ENCODE data around the gene SATB2. TPM values are rescaled to one million over a fixed set of nuclear protein-coding genes. Genes with fewer than 3 reads are reported as not detected.

SATB2 gene
- total and polyA plus RNA-seq, 2 experiments from 2014 or later: 1.6 to 6.0 TPM

GRCh38 chr2:199364153-199364552, 93.6 kb downstream of the SATB2 start (continued):
- no peak for TF ChIP-seq EZH2 (IDR thresholded peaks at IDR 0.05; ENCODE audit: low read depth, unreplicated experiment)
- no peak for TF ChIP-seq ZNF331 (CRISPR knock-in tag; IDR thresholded peaks at IDR 0.05; ENCODE audit: low read depth)
- no peak for TF ChIP-seq CREB1 (CRISPR knock-in tag; IDR thresholded peaks at IDR 0.05; ENCODE audit: low read depth)
- no peak for TF ChIP-seq ZNF114 (CRISPR knock-in tag; IDR thresholded peaks at IDR 0.05)
- TF ChIP-seq CTCF (conservative IDR thresholded peaks at IDR 0.05; ENCODE audit: low read depth in 2 of 2): no peak
- TF ChIP-seq POLR2AphosphoS5 (IDR thresholded peaks at IDR 0.05; ENCODE audit: low read depth): no peak
- TF ChIP-seq EZH2phosphoT487 (IDR thresholded peaks at IDR 0.05; ENCODE audit: unreplicated experiment): no peak
- TF ChIP-seq STAT1 (IDR thresholded peaks at IDR 0.05; ENCODE audit: unreplicated experiment): no peak
- no peak for TF ChIP-seq REST (IDR thresholded peaks at IDR 0.05; ENCODE audit: unreplicated experiment)
- TF ChIP-seq ETS1 (IDR thresholded peaks at IDR 0.05): no peak

- H3K36me3 ChIP-seq (ENCODE audit: insufficient read depth): no peaks in the 10 kb centered on the region
- no peak overlapping the region for H3K27ac ChIP-seq (ENCODE audit: low read depth)
- DNase-seq (ENCODE audit: low spot score) (no peak), ATAC-seq (no peak)
- Mint-ChIP-seq H3K9me3 (no peaks in the 10 kb centered on the region), H3K27ac (no peak overlapping the region), H3K36me3 (ENCODE audit: low read depth) (no peaks in the 10 kb centered on the region), H3K4me3 (no peak overlapping the region), H3K27me3 (ENCODE audit: insufficient read depth, low read depth, poor library complexity) (no peaks in the 10 kb centered on the region), H3K4me1 (peaks cover 7% of the 10 kb centered on the region; the same call in 2 of the 3 replicates)
- H2AFZ ChIP-seq: no peak overlapping the region
- H3K4me3 ChIP-seq: no peak overlapping the region
- H4K20me1 ChIP-seq (replicated peaks; ENCODE audit: insufficient read depth): no peaks in the 10 kb centered on the region
- H3F3A ChIP-seq (replicated peaks; ENCODE audit: low read depth): no peaks in the 10 kb centered on the region
- H3K4me2 ChIP-seq: no peak overlapping the region
- H3K27me3 ChIP-seq (ENCODE audit: insufficient read depth): no peaks in the 10 kb centered on the region
- 0 out of 2 replicates have a peak, but pooled peaks cover 5% of the 10 kb centered on the region for H3K9me2 ChIP-seq (ENCODE audit: insufficient read depth)
- H3K4me1 ChIP-seq (ENCODE audit: insufficient read depth): no peaks in the 10 kb centered on the region
- H3K79me2 ChIP-seq (replicated peaks; ENCODE audit: insufficient read depth): no peaks in the 10 kb centered on the region
- TF ChIP-seq NANOG (IDR thresholded peaks at IDR 0.05; ENCODE audit: borderline replicate concordance) (no peak), EZH2 (IDR thresholded peaks at IDR 0.05; ENCODE audit: low read depth, unreplicated experiment) (no peak), ZNF331 (CRISPR knock-in tag; IDR thresholded peaks at IDR 0.05; ENCODE audit: low read depth) (no peak), REST (IDR thresholded peaks at IDR 0.05; ENCODE audit: unreplicated experiment) (no peak), CREB1 (CRISPR knock-in tag; IDR thresholded peaks at IDR 0.05; ENCODE audit: low read depth) (no peak), EZH2phosphoT487 (IDR thresholded peaks at IDR 0.05; ENCODE audit: unreplicated experiment) (no peak), ZNF114 (CRISPR knock-in tag; IDR thresholded peaks at IDR 0.05) (no peak), CTCF (conservative IDR thresholded peaks at IDR 0.05; ENCODE audit: low read depth in 2 of 2) (no peak), POLR2AphosphoS5 (IDR thresholded peaks at IDR 0.05; ENCODE audit: low read depth) (no peak)
Measured at GRCh38 chr2:199356412-199356811, 101.3 kb downstream of the SATB2 start.
